C1 segment of cervical spinal cord (tissue), 14 donors: ENCODE measurements around the gene SYNE1.
A peak's percentile ranks its signal among the peaks of the same experiment; 100 is the strongest.
"Not testable (repeated sequence)": the region's sequence is repeated elsewhere in the genome, so short reads cannot be mapped to it uniquely, and the experiment has no call there.

Experiments
- DNase-seq, 14 donors: peaks; one replicate each; lab custom pipeline; 2025; lab: John Stamatoyannopoulos, UW

The SYNE1 gene

GRCh38 chr6:152148412-152148811, 488.8 kb downstream of the SYNE1 start:
- no peak for DNase-seq

GRCh38 chr6:152147269-152147668, 489.9 kb downstream of the SYNE1 start:
- no peak for DNase-seq

DNA sequence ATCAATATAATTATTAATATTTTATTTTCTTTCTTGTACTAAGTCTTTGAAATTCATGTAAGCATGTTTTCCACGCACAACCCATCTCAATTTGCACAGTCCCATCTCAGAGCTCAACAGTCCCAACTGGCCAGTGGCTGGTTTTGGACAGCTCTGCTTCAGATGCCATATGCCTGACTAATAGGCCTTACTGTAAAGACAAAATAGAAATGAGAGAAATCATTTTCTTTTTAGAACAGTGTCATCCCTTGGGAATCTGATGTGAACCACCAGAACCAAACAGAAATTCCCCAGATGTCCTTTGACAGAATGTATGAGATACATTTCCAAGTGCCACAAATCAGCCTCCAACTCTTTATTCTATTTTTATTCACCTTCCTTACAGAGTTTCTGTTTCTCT, 490.8 kb downstream of the SYNE1 start:
- DNase-seq = peak in 1 of 14 donors; percentile 8

DNA sequence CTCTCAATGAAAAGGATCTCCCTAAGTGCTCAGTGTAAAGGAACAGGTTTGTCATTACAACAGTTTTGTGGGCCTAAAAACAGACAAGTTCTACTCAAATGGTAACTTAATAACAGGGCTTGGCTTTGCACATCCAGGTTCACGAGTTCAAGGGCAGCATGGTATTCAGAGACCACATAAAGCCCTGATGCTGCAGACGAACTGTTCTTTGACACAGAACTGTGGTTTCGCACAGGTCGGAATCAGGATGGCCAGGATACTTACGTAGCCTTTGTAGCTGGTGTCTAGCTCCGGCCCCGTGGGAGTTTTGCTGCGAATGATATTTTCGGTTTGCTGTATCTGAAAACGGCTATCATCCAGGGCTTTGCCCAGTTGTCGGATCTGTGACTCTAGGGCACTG, 493.8 kb downstream of the SYNE1 start:
- no peak for DNase-seq

- DNase-seq = no peak
Observed at GRCh38 chr6:152142105-152142504, 495.1 kb downstream of the SYNE1 start.

GRCh38 chr6:152138344-152138743, 498.8 kb downstream of the SYNE1 start:
- not testable (repeated sequence) for DNase-seq

DNA sequence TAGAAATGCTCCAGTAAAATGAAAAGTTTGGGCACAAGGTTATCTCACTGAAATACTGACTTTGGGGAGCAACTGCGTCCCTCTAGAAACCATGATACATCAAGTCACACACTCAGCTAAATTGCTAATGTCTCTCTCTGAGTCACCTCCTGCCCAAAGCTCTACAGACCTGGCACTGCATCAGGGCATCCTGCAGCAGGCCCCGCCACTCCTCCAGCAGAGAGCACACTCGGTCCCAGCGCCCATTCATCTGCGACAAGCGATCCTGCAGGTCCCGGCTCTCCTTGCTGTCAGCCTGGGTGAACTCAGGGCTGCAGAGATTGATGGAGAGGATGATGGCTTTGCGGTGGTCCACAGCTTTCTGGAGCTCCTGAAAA, 500.7 kb downstream of the SYNE1 start:
- peak in 1 of 14 donors; percentile 49 for DNase-seq

DNA sequence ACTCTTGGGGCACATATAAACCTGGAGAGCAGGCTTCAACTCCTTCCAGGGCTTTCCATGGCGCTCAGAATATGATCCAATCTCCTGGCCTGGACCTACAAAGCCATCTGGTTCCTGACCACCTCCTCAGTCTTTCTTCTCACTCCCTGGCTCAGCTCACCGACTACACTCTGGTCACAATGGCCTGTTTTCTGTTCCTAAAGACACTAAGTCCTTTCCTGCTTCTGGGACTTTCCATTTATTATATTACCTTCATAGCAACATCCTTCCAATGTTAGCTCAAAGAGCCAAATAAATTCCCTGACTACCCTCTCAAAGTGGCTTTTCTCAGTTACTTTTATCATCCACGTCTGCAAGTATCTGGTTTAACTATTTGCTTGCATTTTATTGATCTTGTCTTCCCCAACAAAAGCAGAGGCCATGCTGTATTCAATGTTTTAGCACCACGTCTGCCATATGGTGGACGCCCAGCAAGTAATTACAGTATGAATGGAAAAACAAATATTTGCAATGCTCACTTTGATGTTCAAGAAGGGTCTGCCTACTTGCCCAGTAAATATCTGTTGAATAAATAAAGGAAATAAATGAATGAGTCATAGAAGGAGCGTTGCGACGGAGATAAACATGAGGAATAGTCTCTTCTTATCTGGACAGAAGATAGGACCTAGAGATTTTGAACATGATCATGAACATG, 501.3 kb downstream of the SYNE1 start:
- DNase-seq = no peak

- DNase-seq = no peak
Observed at GRCh38 chr6:152130441-152130840, 506.7 kb downstream of the SYNE1 start.

DNA sequence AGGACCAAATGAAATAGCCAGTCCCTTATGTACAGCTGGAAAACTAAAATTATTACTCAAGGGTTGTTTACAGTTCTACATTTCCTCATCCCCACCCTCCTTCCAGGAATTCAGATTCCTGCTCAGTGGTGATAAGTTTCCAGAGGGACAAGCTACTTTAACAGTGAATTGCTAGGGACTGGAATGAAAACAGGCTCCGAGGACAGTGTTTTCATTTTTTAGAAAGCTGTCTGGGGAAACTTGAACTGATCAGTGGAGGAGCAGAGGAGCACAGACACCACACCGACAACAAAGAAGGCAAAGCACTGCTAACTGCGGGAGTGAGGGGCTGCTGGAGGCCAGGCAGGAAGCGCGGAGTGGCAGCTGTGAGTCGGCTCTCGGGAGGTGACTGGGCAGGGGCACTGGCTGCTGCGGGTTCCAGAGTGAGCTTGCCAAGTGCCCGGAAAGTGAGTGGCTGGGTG, 507.4 kb downstream of the SYNE1 start:
- DNase-seq = peak in 1 of 14 donors; percentile 18

DNA sequence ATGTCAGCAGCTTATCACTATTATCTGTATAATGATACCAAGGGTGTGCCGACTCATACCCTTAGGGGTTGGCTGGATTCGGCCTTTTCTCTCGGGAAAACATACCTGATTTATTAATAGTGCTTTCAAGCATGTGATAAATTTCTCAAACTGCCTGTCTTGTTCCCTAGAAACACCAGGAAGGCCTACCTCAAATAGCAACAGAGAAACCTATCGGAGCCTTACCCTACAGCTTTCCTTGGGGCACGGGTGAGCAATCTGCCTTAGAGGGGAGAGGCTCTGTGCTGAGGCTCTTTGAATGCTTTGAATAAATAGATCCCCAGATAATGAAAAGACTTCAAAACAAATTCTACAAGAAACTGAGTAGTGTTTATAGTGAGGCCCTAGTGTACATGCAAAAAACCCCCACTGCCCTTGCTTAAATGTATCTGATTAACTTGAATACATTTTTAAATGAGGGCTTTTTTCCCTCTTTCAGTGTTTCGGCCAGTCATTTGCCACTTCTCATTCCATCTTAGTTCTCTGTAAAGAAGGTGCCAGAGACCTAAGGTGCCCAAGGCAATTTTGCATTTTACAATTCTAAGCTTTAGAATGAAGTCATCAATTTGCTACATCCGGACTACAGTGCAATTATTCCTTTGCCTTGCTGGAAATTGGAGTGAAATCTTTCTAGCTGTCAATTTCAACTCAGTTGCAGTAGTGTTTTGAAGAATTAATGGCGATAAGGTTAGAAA, 509.6 kb downstream of the SYNE1 start:
- DNase-seq = no peak

DNA sequence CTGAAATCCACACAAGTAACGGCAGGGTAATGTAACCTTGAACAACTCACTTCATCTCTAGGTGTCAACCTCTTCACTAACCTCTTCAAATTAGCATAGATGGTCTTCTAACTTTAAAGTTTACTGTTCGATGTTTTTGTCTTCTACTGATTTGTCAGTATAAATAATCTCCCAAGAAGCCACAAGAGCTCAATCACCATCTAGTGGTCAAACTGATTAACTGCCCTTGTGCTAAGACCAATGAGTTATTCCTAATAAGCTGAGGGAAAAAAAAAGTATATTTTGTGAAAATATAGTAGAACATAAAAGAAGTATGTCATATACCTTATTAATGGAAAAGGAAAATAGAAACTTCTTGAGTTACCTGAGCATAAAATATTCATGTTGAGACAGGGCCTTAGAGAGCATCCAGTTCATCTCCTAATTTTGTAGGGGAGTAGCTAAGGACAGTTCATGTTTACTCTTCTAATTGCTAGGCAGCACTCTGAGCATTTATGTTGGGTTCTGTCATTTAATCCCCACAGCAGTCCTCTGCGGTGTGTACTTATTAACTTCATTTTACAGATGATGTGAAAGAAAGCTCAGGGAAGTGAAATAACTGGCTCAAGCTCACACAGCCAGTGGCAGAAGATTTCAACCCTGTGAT, 512.6 kb downstream of the SYNE1 start:
- DNase-seq = no peak

- no peak for DNase-seq
Observed at GRCh38 chr6:152123076-152123475, 514.1 kb downstream of the SYNE1 start.

DNA sequence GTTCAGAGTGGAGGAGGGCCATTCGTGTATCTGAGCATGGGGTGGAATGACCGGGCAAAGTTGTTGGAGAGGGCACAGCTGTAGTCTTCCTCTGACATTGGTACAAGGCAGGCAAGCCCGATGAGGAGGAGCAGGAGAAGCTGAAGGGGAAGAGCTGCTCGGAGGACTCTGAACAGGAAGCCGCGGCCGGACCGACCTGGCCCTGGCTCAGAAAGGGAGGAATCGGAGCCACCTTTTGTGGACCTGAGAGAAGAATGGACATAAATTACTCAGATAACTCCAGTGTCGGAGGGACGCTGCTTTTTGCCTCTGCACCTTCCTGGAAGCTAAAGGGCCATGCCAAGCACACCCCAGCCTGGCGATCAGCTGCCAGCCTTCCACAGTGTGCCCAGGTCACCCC, 514.7 kb downstream of the SYNE1 start:
- DNase-seq = no peak

GRCh38 chr6:152121910-152122309, 515.3 kb downstream of the SYNE1 start:
- DNase-seq = peak in 2 of 14 donors; percentile 13 to 27

DNA sequence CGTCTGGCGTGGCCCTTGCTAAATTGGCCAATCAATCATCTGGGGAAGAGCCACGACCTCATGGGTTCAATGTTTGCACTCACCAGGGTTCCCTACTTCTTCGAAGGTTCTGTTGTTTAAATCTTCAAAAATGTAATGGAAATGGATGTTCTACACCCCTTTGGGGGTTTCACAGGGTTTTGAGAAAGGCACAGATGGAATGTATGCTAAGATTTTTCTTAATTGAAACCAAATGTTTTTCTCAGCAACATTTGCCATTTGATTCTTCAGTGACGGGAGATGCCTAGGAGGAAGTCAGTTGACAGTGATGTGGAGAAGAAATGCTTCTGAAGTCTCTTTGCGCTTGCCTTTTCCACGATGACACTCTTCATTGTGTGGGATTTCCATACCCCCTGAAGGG, 517.3 kb downstream of the SYNE1 start:
- DNase-seq = no peak

GRCh38 chr6:152118678-152119077, 518.5 kb downstream of the SYNE1 start:
- no peak for DNase-seq

- no peak for DNase-seq
Observed at GRCh38 chr6:152118224-152118623, 518.9 kb downstream of the SYNE1 start.

DNA sequence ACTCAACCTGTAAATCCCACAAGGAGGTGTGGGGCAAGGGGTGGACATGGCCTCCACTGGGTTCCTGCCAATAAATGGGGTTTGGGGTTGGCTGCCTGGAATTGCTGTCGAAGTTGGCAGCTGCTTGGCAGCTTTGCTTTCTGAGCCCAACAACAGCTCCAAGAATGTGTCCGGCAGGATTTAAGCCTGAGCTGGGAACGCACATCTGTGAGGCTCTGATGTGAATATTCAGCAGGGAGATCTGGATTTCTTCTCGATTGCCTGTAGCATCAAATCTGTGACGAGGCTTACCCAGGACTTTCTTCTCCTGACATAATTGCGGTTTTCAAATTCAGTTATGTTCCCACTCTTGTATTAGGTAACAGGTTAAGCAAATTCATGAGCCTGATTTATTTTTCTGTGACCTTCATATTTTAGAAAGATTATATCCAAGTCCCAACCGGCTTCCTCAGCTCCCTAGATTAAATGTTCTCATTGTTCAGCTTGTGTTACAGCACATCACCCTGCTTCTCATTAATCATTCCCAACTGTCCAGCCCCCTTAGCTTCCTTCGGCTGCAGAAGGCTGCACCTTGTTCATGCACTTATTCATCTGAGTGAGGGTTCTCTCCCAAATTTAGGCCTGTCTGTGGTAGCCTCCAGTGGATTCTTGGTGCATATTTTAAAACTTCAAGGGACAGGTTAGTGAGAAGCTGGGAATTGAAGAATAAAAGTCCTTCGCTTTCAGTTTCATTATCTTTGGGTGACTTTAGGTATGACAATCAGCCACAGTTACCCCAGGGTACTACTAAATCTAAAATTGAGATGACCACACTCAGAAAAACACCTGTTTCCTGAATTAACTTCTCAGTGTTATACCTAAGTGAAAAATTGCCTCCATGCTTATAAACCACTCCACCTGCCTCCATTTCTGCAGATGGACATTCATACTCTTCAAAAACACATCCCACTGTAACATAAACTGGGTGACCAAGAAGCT, 519.7 kb downstream of the SYNE1 start:
- DNase-seq = no peak

DNA sequence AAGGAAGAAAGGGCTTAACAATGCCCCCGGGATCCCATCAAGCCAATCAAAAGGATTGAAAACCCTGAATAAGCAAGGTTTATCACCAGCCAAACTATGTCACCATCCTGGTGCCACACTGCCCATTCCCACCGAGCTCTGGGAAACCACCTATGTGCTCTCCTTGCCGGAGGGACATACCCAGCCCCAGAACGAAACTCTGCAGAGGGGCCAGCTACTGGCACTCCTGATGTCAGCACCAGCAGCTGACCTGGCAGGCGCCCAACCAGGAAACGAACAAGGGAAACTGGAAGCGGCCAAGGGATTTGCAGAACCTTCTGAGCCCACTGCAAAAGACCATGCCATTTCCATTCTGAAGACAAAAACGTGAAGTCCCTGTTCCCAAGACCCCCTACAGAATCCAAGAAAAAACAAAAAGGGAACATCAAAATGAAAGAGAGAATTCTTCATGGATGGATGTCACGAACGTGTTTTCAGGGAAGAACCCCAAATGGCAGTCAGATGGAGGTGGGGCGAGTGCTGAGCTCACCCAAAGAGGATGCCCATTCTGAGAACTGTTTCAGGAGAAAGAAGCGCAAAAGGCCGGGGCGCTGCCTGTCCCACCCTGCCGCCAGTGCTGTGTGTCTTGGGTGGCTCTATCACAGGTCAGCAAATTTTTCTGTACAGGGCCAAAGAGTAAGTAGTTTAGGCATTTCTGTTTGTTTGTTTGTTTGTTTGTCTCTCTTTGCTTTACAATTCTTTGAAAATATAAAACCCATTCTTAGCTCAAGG, 524.5 kb downstream of the SYNE1 start:
- DNase-seq = peak in 2 of 14 donors; percentile 18 to 33
